GM18858 (cell line): ENCODE results near the gene PGAP2.
"Not testable (repeated sequence)": the region's sequence is repeated elsewhere in the genome, so short reads cannot be mapped to it uniquely, and the experiment has no call there.

Experiments
- ATAC-seq: cut with Tn5 transposase; IDR thresholded peaks from one replicate; pipeline ENCODE4 v1.9.1; 2021; ENCODE audit not compliant: unreplicated experiment

The PGAP2 gene

DNA sequence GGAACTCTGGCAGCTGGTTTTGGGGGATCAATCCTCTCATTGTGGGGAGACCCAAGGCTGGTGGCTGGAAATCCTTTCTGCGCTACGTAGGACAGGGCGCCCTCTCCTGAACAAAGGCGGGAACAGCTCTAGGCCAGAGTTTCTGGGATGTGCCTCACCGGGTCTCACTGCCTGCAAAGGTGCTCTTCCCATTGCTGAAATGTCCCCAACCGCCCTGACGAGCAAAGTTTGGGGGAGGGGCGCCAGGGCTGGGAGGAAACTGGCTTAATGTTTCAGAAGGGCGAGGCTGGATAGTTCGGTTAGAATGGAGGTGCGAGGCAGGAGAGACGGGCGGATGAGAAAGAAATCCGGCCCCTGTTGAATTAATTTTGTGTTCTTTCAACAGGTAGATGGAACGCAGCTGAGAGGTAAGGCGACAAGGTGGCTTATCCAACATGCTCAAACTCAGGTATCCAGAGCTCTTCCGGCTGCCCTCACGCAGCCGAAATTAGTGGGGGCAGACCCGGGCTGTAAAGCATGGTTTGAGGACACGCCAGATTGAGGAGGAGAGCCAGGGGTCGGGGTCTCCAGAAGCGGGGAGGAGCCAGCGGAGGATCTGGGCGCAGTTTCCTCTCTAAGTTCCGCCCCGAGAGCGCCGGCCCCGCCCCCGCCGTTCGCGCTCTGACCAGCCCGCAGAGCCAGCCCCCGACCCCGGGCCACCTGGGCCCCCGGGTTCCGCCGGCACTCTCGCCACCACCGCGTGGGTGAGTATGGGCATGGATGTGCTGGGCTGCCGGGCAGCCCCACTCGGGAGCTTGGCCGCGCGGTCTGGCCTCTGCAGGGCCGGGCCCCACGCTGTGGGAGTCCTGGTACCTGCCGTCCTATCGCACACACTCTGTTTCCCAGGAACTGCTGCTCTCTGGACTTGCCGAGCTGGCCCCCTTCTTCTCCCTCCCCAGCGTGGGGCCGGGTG lies at the start of gene PGAP2:
Gene PGAP2 (plus strand): TSS at position 652 of the 952 bp plus-strand sequence. CDS start 2,700 bp downstream, outside the sequence.
- no peak for ATAC-seq

DNA sequence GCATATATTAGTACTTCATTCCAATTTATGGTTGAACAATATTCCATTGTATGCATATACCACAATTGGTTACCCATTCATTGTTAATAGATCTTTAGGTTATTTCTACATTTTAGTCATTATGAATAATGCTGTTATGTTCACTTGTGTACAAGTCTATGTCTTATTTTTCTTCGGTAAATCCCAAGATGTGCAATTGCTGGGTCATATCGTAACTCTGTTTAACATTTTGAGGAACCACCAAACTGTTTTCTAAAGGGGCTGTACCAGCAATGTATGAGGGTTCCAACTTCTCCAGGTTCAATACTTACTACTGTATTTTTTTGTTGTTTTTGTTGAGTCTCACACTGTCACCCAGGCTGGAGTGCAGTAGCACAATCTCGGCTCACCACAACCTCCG lies 44.1 kb upstream of the PGAP2 start:
- no peak for ATAC-seq

DNA sequence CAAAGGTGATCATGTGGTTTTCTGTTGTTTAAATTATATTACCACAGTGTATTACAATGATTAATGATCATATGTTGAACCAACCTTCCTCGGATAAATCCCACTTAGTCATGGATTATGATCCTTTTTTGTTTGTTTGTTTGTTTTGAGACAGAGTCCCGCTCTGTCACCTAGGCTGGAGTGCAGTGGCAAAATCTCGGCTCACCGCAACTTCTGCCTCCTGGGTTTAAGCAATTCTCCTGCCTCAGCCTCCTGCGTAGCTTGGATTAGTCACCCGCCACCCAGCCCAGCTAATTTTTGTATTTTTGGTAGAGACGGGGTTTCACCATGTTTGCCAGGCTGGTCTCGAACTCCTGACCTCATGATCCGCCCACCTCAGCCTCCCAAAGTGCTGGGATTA lies 41.5 kb upstream of the PGAP2 start:
- ATAC-seq, result not testable (repeated sequence)

DNA sequence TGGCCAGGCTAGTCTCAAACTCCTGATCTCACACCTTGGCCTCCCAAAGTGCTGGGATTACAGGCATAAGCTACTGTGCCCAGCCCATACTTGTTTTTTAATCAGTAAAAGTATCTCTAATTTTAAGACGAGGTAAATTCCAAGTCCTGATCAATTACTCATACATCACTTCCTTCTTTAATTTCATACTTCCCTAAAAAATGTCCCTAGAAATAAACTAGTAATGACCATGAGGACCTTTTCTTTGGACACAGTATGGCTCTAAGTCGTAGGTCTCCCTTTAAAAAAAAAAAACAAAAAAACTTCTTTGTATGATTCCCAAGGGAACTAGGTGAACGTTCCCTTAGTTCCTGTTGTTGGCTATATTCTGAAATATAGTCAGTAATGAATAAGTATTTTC lies 40.8 kb upstream of the PGAP2 start:
- ATAC-seq, result no peak

DNA sequence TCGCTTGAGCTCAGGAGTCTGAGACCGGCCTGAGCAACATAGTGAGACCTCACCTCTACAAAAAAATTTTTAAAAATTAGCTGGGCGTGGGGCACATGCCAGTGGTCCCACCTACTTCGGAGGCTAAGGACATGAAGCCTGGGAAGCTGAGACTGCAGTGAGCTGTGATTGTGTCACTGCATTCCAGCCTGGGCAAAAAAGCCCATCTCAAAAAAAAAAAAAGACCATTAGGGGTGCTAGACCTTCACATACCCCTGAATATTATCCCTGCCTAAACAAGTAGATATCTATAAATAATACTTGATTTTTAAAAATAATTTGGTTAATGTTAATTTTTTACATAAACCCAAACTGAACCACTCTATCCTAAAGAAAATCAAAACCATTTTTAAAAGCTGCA lies 35.2 kb upstream of the PGAP2 start:
- no peak for ATAC-seq

DNA sequence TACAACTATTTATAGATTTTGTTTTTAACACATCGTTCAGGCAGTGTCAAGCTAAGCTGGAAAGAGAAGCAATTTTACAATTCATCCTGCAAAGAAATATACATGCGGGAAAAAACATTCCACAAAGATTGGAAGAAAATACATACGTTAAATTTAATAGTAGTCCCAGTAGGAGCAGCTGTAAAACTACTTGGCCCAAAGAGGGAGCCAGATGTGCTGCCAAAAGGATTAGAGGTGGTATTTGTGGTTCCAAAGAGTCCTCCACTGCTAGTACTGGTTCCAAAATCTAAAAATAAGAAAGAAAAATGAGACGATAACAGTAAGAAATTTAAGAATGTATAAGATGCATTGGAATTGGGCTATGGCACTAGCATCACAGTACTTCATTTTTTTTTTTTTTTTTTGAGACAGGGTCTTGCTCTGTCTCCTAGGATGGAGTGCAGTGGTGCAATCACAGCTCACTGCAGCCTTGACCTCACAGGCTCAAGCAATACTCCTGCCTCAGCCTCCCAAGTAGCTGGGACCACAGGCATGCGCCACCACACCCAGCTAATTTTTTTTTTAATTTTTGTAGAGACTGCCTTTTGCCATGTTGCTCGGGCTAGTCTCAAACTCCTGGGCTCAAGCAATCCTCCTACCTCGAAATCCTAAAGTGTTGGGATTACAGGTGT lies 32.5 kb upstream of the PGAP2 start:
- no peak for ATAC-seq

DNA sequence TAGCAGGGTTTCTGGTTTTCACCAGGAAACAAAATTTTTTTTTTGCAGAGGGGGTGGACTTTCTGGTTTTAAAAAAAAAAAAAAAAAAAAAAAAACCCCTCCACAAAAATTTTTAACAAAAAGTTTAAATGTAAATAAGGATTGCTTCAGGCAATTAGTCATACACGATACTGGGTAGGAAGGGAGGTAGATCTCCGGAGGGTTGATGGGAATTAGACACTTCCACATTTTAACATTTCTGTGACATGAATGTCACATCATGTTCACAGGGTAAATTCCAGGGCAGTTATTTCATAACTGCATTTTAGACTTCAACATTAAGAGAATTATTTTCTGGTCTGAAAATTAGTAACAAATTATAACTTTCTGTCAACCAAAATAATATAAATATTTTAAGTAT lies 26.9 kb upstream of the PGAP2 start:
- ATAC-seq, result no peak

DNA sequence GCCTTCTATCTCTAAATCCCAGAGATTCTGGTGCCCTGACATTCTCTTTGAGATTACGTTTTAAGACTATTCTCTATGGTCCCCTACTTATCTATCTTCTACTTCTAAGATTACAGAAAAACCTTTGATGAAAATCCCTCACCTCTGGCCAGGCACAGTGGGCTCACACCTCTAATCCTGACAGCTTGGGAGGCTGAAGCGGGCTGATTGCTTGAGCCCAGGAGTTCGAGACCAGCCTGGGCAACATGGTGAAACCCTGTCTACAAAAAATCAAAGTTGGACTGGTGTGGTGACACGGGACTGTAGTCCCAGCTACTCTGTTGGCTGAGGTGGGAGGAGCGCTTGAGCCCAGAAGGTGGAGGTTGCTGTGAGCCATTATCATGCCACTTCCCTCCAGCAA lies 25.4 kb upstream of the PGAP2 start:
- ATAC-seq, result no peak

DNA sequence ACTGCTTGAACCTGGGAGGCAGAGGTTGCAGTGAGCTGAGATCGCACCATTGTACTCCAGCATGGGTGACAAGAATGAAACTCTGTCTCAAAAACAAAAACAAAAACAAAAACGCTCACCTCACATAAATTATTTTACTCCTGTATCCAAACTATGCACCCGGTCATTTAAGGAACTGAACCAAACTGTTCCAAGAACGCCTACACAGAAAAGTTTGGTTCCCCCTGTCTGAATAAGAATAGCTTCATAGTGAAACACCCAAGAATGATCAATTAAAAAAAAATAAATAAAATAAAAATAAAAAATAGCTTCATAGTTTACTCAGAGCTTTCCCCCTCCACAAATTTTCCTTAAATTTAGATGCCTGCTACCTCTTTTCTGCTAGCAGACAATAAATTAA lies 24.7 kb upstream of the PGAP2 start:
- ATAC-seq, result no peak

DNA sequence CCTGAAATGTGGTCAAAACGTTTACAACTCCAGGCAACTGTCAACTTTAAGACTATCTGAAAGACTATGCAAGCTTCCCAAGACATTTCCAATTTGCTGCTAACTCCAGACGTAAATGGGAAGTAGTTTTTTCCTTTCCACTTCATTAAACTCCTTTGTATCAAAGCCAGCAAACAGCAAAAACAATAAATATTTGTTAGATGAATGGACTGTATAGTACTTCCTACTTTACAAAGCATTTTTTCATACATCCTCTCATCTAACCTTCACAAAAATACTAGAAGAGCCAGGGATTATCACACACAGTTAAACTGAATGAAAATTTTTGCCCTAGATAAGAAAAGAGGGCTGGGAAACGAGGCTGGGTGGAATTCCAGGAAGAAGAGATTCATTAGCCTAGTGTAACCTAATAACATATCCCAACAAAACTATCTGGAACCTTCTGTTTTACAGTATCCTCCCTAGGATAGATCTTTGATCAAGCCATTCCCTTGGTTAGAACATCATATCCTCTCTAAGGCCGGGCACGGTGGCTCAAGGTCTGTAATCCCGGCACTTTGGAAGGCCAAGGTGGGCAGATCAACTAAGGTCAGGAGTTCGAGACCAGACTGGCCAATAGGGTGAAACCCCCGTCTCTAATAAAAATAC lies 21.5 kb upstream of the PGAP2 start:
- no peak for ATAC-seq

DNA sequence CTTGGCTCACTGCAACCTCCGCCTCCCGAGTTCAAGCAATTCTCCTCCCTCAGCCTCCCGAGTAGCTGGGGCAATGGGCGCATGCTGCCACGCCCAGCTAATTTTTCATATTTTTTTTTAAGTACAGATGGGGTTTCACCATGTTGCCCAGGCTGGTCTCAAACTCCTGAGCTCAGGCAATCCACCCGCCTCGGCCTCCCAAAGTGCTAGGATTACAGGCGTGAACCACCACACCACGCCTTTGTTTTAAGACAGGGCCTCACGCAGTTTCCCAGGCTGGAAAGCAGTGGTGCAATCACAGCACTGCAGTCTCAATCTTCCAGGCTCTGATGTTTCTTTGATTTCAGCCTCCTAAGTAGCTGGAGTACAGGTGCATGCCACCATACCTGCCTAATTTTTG lies 14.0 kb upstream of the PGAP2 start:
- not testable (repeated sequence) for ATAC-seq

DNA sequence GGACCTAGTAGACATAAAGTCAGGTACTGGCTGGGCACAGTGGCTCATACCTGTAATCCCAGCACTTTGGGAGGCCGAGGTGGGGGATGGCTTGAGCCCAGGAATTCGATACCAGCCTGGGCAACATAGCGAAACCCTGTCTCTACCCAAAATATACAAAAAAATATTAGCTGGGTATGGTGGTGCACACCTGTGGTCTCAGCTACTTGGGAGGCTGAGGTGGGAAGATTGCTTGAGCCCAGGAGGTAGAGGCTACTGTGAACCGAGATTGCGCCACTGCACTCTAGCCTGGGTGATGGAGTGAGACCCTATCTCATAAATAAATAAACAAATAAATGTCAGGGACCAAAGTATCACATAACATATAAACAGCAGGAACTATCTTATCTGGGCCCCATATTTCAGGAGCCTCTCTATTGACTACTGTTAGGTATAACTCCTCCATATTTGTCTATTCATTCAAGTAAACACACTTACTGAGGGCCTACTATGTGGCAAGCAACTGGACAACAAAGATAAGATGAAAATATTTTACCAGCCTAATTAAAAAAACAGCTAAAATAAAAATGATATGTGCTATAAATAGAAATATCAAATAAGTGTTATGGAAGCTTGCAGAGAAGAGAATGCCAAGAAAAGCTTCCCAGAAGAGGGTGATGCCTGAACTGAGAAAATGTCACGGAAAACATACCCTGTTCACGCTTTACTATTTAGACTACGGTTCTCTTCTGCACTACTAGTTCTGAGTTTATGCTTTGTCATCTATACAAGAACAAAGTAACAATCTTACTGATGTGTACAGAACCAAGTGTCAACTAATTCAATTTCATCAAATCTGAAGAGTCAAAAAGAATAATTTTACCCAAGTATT lies 13.0 kb upstream of the PGAP2 start:
- no peak for ATAC-seq

DNA sequence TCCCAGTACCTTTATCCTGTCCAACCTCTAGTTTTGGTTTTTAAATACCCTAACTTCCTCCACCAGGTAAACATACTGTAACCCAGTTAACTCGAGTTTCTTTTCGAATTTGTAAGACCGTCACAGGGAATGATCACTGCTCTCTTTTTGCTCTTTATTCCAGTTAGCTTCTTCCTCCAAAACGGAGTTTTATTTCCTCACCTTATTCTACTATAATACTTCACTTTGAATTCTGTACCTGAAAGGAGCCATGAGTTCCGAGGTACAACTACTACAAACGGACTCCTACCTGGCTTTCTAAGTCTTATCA lies 12.4 kb upstream of the PGAP2 start:
- ATAC-seq, result no peak

DNA sequence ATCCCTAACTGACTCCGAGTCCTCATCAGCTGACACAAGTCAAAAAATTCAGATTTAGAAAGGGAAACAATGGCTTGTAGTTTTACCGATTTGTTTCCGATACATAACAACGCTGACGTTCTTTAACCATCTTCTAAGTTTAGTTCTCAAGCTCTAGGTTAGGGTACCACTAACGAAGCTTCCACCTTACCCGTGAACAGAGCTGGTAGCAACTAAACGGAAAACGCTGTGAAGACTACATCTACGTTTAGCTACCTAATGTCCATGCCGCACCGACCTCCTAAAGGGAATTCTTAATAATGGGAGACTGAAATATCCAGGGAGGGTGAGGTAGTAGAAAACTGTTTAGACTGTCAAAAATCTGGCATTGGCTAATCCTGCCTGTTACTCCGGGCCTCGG lies 12.0 kb upstream of the PGAP2 start:
- ATAC-seq, result no peak

DNA sequence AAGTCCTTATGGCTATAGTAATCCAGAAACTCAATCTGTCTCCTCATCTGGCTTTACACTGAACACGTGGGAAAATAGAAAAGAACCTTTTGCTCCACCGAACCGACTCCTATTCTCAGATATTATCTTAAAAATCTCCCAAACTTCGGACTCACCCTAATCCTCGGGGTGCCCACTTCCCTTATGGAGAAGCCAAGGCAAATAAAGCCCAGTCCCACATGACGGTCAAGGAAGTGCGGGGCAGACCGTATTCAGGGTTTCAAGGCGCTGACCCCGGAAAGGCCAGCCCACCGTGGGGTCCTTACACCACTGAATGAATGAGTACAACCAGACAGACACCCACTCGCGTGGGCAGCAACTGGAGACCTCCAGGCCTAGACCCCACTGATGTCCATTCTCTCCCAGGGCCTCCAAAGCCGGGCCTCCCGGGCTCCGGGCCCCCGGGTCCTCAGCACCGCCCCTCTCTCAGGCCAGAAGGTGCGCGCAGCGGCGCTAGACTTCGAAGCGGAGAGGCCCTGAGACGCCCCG lies 11.5 kb upstream of the PGAP2 start:
- ATAC-seq, result peak; percentile 15

DNA sequence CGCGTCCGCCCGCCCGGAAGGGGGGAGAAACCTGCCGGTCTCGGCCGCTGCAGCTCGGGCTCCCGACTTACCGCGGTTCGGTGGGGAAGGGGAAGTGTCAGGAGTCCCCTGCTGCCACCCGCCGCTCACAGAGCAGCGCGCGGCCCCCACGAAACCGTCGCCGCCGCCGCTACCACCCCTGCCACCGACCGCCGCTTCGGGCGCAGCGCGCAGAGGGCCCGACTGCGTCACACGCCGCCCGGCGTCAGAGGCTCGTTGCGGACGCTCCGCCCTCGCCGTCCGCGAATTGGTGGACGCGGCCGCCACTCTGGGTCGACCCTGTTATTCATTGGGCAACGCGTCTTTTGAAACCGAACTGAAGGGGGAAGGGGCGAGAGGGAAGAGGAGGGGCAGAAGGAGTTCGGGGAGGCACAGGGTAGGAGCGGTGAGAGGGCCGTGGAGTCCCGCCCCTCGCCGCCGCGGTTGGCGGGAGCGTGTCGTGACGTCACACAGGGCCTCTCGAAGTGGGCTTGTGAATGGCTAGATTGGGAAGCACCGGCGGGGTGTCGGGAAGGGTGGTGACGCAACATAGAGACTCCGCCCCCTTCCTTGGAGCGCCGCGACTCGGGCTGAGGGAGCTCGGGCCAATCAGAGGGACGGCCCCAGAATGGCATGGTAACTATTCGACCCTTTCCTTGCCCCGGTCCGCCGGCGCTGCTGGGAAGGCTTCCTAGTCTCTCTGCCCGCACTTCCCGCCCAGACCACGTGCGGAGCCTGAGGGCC lies 10.8 kb upstream of the PGAP2 start, which contains the start of gene NUP98:
Gene NUP98 (minus strand): TSS at position 226 of the 762 bp plus-strand sequence. CDS start 15,437 bp downstream, outside the sequence.
- peak; percentile 85 for ATAC-seq

DNA sequence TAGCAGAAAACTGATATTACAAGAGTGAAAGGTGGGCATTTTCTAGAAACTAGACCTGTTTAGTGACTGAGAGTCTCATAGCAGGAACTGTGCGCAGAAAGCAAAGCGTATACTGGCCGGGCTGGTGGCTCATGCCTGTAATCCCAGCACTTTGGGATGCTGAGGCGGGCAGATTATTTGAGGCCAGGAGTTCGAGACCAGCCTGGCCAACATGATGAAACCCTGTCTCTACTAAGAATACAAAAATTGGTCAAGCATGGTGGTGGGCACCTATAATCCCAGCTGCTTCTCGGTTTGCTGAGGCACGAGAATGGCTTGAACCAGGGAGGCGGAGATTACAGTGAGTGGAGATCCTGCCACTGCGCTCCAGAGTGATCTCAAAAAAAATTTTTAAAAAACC lies 9.2 kb upstream of the PGAP2 start:
- ATAC-seq, result no peak

DNA sequence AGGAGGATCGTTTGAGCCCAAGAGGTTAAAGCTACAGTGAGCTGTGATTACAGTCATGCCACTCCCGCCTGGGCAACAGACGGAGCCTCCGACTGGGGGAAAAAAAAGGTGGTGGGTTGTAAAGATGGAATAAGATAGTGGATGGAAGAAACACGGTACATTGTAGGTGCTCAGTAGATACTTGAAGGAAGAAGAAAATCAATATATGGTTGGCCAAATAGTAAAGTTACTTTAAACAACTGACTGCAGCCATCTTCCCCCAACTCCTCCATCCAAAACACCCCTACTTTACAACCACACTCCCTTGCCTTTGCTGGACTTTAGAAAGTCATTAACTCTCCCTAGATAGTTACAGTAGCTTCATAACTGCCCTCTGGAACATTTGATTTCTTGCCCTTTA lies 8.5 kb upstream of the PGAP2 start:
- ATAC-seq, result no peak

DNA sequence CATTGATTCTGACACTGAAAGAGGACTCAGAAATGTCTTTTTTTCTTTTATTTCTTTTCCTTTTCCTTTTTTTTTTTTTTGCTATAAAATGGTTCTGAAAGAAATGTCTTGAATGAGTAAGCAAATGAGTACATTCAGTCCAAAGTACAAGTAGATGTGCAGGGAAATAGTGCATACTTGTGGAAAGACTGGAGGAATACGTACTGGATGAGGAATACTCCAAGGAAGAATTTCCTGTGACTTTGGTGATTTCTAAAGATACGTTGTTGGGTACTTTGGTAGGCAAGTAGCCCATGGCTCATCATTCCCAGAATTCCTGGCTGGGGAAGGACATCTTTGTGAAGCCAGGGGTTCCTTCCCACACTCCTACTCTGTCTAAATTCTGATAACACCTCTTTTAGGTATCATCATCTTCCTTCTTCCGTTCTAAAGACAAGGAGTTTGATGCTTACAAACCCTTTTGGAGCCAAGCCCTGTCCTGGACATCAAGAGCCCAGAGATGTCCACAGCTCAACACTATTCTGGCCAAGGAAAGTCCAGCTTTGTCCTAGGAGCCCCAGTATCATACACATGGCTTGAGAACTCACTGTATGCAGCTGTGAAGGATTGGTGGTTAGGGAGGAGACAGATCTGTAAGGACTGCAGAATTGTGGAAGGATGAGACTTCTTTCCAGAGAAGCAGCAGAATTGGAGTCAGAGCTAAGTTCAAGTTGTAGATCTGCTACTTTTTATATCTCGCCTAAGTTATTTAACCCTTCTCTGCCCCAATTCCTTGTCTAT lies 6.2 kb upstream of the PGAP2 start:
- ATAC-seq, result no peak
